Sigmoid colon (tissue), 7 donors: ENCODE data around the gene KCP. TPM values are rescaled to one million over a fixed set of nuclear protein-coding genes. Genes with fewer than 3 reads are reported as not detected.
A peak's percentile ranks its signal among the peaks of the same experiment; 100 is the strongest.

Experiments used
- DNase-seq: peaks from one replicate; pipeline ENCODE4 v3.0.0-alpha.2; 2019
- H3K27ac ChIP-seq, 4 donors: fragments of 200-600 bp; sonication (generic); one replicate each; pipeline ENCODE4 v1.5.1; 2016 to 2019; ENCODE audit warnings: mild to moderate bottlenecking in 1 of 4
- H3K27me3 ChIP-seq, 3 donors: fragments of 200-600 bp; sonication (generic); one replicate each; pipeline ENCODE4 v1.5.1; 2019; ENCODE audit warnings: mild to moderate bottlenecking in 1 of 3
- H3K36me3 ChIP-seq, 4 donors: fragments of 200-600 bp; sonication (generic); one replicate each; pipeline ENCODE4 v1.5.1; 2016 to 2019
- H3K4me1 ChIP-seq, 4 donors: fragments of 200-600 bp; sonication (generic); one replicate each; pipeline ENCODE4 v1.5.1; 2017 to 2019
- H3K4me3 ChIP-seq, 4 donors: fragments of 200-600 bp; sonication (generic); one replicate each; pipeline ENCODE4 v1.5.1; 2017 to 2019; ENCODE audit warnings: mild to moderate bottlenecking in 2 of 4, moderate library complexity in 1 of 4
- H3K9me3 ChIP-seq, 4 donors: fragments of 200-600 bp in 3 of 4; sonication (generic) in 3 of 4; one replicate each; pipeline versions ENCODE4 v1.5.1 to v1.6.1; 2013 to 2019
- CTCF ChIP-seq, 4 experiments: fragments of 450-650 bp in 3 of 4; fragments of 200-600 bp in 1 of 4; IDR thresholded peaks; one replicate each; pipeline ENCODE4 v1.5.1; 2016 to 2019; ENCODE audit warnings: antibody characterized with exemption in 4 of 4, mild to moderate bottlenecking in 3 of 4, moderate library complexity in 2 of 4
- EP300 ChIP-seq, 4 donors: sonication (generic); formaldehyde crosslinking; IDR thresholded peaks; one replicate each; pipeline ENCODE4 v1.6.1; 2017; ENCODE audit warnings: antibody characterized with exemption in 4 of 4
- POLR2A ChIP-seq, 2 donors: fragments of 450-650 bp; IDR thresholded peaks; one replicate each; pipeline ENCODE4 v1.6.1; 2016; ENCODE audit warnings: antibody characterized with exemption in 2 of 2, mild to moderate bottlenecking in 2 of 2, moderate library complexity in 2 of 2
- POLR2AphosphoS5 ChIP-seq, 4 donors: sonication (generic); formaldehyde crosslinking; IDR thresholded peaks; one replicate each; pipeline ENCODE4 v1.6.1; 2017; ENCODE audit warnings: antibody characterized with exemption in 4 of 4
- WGBS, 2 donors: extraction: QIAGEN DNeasy Blood & Tissue Kit; methylation state at CpG; one replicate each; pipeline ENCODE4 v1.1.7; 2013; 5-methylcytosine and 5-hydroxymethylcytosine counted together
- intact Hi-C: fragments of 100-400 bp; cut with DNase I; formaldehyde crosslinking; loops from one replicate; pipeline ENCODE4 v1.15.1; 2023
- polyA plus RNA-seq, 3 donors: library from polyadenylated mRNA; stranded (reverse); fragments of 200-250 nt; gene quantifications; one replicate each; pipeline ENCODE4 v1.2.3, GENCODE V29; 2013
- total RNA-seq, 4 donors: library from RNA; depleted of rRNA; stranded (reverse); fragments of >200 nt; gene quantifications; one replicate each; pipeline ENCODE4 v1.1.0, GENCODE V29; 2016
- donor health status: healthy with polysubstance abuse.
- donor health status: Bipolar disorder and iron deficiency.
- donor health status: healthy.

The KCP gene
- total and polyA plus RNA-seq, 7 donors: 0.14 to 0.42 (median 0.32) TPM; not detected in 3

DNA sequence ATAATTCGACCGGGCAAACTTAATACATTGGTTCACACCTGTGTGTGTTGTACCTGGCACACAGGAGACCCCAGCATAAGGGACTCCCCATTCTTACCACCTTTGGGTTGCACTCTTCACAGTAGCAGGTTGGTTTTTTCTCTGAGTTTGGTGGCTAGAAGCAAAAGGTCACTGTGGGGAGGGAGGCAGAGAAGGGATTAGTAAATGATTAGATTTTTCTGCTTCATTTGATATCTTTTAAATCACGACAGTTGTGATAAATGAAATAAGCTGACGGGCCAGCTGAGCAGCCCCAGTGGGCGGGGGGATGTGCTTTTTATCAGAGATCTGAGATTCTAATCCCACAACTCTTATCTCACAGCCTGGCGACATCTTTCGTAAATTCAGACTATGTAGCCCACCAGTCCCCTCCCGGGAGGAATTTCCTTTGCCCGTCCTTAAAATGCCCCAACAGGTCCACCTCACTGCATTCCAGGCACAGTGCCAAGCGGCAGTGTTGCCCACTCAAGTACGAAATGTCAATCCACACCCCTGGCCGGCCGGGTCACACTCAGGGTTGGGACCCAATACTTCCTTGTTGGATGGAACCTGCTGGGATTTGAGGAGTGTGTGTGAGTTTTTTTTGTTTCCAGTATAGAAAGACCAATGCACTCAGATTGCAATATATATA lies 10.5 kb upstream of the KCP start:
- no peak overlapping the region for H3K4me3 ChIP-seq
- peaks cover 0 to 30% (median 20%) of the 10 kb centered on the region in 3 donors for H3K27me3 ChIP-seq
- DNase-seq: peak; percentile 63
- no peaks in the 10 kb centered on the region for H3K9me3 ChIP-seq
- intact Hi-C loops: no loop called here
- H3K27ac ChIP-seq: no peak overlapping the region
- peaks cover 0 to 2% (median 2%) of the 10 kb centered on the region in 4 donors for H3K4me1 ChIP-seq
- 51 to 75% methylated on average over 13 of the region's 13 CpGs for whole genome bisulfite sequencing, 2 donors
- H3K36me3 ChIP-seq: no peaks in the 10 kb centered on the region
- TF ChIP-seq POLR2A (IDR thresholded peaks at IDR 0.05) (no peak), EP300 (IDR thresholded peaks at IDR 0.05) (no peak), CTCF (IDR thresholded peaks at IDR 0.05) (no peak), POLR2AphosphoS5 (IDR thresholded peaks at IDR 0.05) (no peak)

DNA sequence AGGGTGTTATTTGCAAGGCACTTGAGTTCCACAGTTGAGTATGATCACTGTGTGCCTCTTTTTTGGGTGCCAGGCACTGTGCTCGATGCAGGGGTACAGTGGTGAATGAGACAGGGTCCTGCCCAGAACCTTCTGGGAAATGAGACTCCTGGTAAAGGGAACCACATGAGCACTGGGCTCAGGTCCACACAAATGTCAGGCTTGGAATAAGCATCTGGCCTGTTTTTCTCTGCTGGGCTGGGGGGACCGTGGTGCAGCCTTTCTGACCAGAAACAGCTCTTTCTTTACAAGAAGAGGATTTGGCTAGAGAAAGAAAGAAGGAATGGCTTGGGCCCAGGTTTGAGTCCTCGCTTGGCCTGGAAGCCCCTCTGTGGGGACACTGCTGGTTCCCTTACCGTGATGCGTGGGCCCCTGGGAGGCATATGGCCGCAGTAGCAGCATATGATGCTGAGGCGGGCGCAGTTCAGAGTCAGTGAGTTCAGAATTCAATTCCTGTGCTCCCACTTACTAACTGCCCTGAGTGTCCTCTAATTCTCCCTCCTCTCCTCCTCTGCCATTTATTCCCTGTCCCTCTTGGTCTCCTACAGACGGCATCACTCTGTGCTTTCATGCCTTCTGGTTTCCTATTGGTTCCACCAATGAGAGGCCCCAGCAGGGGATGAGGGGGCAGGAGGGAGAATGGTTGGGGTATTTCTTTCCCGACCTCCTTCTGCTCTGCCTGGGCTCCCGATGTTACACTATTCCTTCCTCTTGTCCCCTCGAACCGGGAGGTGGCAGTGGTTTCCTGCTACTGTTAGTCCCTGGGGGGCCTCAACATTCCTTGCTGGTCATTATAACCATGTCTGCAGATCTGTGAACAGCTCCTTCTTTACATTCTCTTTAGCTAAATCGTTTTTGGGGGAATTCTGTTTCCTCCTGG lies 9.6 kb upstream of the KCP start:
- TF ChIP-seq POLR2AphosphoS5 (IDR thresholded peaks at IDR 0.05): no peak
- no peak for TF ChIP-seq CTCF (IDR thresholded peaks at IDR 0.05)
- TF ChIP-seq POLR2A (IDR thresholded peaks at IDR 0.05): no peak
- no peak for TF ChIP-seq EP300 (IDR thresholded peaks at IDR 0.05)
- Histone ChIP-seq H3K27me3 (peaks cover 0 to 39% (median 29%) of the 10 kb centered on the region in 3 donors), H3K4me3 (no peak overlapping the region), H3K9me3 (no peaks in the 10 kb centered on the region), H3K27ac (no peak overlapping the region), H3K36me3 (no peaks in the 10 kb centered on the region), H3K4me1 (peaks cover 0 to 11% (median 11%) of the 10 kb centered on the region in 4 donors)
- intact Hi-C loops: no loop called here
- 60 to 66% methylated on average over 14 of the region's 14 CpGs for WGBS, 2 donors
- peak; percentile 49 for DNase-seq

DNA sequence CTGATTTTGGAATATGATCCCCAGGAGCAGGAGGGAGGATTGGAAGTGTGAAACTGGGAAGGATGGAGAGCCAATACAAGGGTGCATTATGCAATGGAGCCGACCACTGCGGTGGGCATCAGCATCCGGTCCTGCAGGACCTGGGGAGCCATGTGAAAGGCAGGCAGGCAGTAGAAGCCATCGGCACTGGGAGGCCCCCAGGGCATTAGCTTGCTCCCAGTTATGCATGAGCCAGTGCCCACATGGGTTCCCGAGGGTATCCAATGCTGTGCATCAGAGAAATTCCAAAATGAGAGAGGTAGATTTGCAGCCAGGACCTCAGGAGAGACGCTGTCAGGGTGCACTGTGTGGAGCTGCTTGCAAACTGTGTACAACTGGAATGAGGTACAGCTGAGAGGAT lies 8.7 kb upstream of the KCP start:
- DNase-seq: peak; percentile 42
- intact Hi-C loops: no loop called here
- peaks cover 0 to 16% (median 14%) of the 10 kb centered on the region in 4 donors for H3K4me1 ChIP-seq
- H3K4me3 ChIP-seq: no peak overlapping the region
- peaks cover 5 to 48% (median 38%) of the 10 kb centered on the region in 3 donors for H3K27me3 ChIP-seq
- H3K9me3 ChIP-seq: no peaks in the 10 kb centered on the region
- TF ChIP-seq POLR2A (IDR thresholded peaks at IDR 0.05) (no peak), CTCF (IDR thresholded peaks at IDR 0.05) (no peak), POLR2AphosphoS5 (IDR thresholded peaks at IDR 0.05) (no peak), EP300 (IDR thresholded peaks at IDR 0.05) (no peak)
- WGBS, 2 donors: 81 to 85% methylated on average over 6 of the region's 6 CpGs
- no peaks in the 10 kb centered on the region for H3K36me3 ChIP-seq
- no peak overlapping the region for H3K27ac ChIP-seq

- no peak overlapping the region for H3K27ac ChIP-seq
- intact Hi-C loops: no loop called here
- H3K9me3 ChIP-seq: no peaks in the 10 kb centered on the region
- peak; percentile 52 for DNase-seq
- no peak for TF ChIP-seq POLR2AphosphoS5 (IDR thresholded peaks at IDR 0.05)
- TF ChIP-seq EP300 (IDR thresholded peaks at IDR 0.05): no peak
- no peak for TF ChIP-seq POLR2A (IDR thresholded peaks at IDR 0.05)
- TF ChIP-seq CTCF (IDR thresholded peaks at IDR 0.05): no peak
- WGBS, 2 donors: 87 to 88% methylated on average over 8 of the region's 8 CpGs
- no peaks in the 10 kb centered on the region for H3K36me3 ChIP-seq
- H3K4me1 ChIP-seq: peaks cover 0 to 16% (median 14%) of the 10 kb centered on the region in 4 donors
- no peak overlapping the region for H3K4me3 ChIP-seq
- peaks cover 8 to 55% (median 43%) of the 10 kb centered on the region in 3 donors for H3K27me3 ChIP-seq
These were observed 7.6 kb upstream of the KCP start for GRCh38 chr7:128918016-128918665.
